Measurements from ENCODE around the gene KCNIP2.
A peak's percentile ranks its signal among the peaks of the same experiment; 100 is the strongest.

The KCNIP2 gene

DNA sequence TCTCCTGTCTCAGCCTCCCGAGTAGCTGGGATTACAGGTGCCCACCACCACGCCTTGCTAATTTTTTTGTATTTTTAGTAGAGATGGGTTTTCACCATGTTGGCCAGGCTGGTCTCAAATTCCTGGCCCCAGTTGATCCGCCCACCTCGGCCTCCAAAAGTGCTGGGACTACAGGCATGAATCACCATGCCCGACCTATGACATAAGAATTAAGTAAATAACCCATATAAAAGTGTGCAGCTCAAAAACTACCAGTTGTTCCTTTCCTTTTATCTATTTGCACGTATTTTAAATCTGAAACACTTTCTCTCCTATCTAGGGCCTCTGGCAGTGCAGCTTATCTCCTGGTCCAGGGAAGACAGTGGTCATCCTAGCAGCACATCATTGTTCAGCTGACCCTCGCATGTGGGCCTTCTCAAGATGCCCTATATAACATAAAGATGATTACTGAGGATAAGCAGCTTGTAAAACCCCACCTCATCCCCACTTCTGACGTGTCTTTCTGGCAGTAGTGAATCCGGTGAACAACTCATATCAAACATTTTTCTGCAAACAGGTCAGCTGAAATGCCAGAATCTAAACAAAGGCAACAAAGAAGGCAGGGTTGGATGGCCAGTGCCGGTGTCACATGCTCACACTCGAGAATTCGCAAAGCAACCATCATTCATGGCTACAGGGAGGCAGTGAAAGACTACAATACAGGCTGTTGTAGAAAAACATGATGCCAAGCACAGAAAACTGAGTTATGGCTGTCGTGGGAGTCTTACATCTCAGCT lies 36.0 kb upstream of the KCNIP2 start:
- TF ChIP-seq, protein P1, sequence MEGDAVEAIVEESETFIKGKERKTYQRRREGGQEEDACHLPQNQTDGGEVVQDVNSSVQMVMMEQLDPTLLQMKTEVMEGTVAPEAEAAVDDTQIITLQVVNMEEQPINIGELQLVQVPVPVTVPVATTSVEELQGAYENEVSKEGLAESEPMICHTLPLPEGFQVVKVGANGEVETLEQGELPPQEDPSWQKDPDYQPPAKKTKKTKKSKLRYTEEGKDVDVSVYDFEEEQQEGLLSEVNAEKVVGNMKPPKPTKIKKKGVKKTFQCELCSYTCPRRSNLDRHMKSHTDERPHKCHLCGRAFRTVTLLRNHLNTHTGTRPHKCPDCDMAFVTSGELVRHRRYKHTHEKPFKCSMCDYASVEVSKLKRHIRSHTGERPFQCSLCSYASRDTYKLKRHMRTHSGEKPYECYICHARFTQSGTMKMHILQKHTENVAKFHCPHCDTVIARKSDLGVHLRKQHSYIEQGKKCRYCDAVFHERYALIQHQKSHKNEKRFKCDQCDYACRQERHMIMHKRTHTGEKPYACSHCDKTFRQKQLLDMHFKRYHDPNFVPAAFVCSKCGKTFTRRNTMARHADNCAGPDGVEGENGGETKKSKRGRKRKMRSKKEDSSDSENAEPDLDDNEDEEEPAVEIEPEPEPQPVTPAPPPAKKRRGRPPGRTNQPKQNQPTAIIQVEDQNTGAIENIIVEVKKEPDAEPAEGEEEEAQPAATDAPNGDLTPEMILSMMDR (IDR thresholded peaks at IDR 0.05; ENCODE audit: poor library complexity, severe bottlenecking): no peak
- Histone ChIP-seq H3K4me3 (ENCODE audit: severe bottlenecking) (no peak overlapping the region), H3K36me3 (ENCODE audit: low read depth) (no peaks in the 10 kb centered on the region), H3K4me1 (ENCODE audit: insufficient read depth, poor library complexity, severe bottlenecking) (peaks cover 21% of the 10 kb centered on the region), H3K27me3 (ENCODE audit: insufficient read depth, poor library complexity, severe bottlenecking) (no peaks in the 10 kb centered on the region), H3K27ac (ENCODE audit: poor library complexity, severe bottlenecking) (peak overlapping the region; percentile 71), H3K9me3 (ENCODE audit: severe bottlenecking) (no peaks in the 10 kb centered on the region)
- ATAC-seq (ENCODE audit: low read depth): peak; percentile 86
- DNase-seq (ENCODE audit: low spot score): no peak

DNA sequence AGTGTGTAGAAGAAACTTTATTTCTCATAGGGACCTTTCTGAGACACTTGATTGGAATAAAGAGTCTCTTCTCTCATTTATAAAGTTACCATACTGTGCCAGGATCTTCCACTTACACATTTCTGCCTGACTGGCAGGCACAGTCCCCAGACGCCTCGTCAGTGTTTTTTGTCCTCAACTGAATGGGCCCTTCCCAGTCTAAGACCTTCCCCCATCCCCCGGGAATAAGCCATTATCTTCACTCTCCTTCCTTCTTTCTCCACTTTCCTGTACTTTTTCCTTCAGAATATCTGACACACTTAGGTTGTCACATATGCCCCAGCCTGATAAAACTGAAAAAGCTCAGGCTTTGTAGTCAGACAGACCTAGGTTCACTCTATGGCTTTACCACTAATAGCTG lies 35.3 kb upstream of the KCNIP2 start:
- H3K4me3 ChIP-seq (ENCODE audit: severe bottlenecking): no peak overlapping the region
- DNase-seq (ENCODE audit: low spot score) (no peak), ATAC-seq (ENCODE audit: low read depth) (no peak)
- H3K9me3 ChIP-seq (ENCODE audit: severe bottlenecking): no peaks in the 10 kb centered on the region
- TF ChIP-seq, protein P1 (IDR thresholded peaks at IDR 0.05; ENCODE audit: poor library complexity, severe bottlenecking): no peak
- no peaks in the 10 kb centered on the region for H3K36me3 ChIP-seq (ENCODE audit: low read depth)
- H3K27ac ChIP-seq (ENCODE audit: poor library complexity, severe bottlenecking): peak overlapping the region; percentile 71
- H3K27me3 ChIP-seq (ENCODE audit: insufficient read depth, poor library complexity, severe bottlenecking): no peaks in the 10 kb centered on the region
- H3K4me1 ChIP-seq (ENCODE audit: insufficient read depth, poor library complexity, severe bottlenecking): peaks cover 21% of the 10 kb centered on the region

DNA sequence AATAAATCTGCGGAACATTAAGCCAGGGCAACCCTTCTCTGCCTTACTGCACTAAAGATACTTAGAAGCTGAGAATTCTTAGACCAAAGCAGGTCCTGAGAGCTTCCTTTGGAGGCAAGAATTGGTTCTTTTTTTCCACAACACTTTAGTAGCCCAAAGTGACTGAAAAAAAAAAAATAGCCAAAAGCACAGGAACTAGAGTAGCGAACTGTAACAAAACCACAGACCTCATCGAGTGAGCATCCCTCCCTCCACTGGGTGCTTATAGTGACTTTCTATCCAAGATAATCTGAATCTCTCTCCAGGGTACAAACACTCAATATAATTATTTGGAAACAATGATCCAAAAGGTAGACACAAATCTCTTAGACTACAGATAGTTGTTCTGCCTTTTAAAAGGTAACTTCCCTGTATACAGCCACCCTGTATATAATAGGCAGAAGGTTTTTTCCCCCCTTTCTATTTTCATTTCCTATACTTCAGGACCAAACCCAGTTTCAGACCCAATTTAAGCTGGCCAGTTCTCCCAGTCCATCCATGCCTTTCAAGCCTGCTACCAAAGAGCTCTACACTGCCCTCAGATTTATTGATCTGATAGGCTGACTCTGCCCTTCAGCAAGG lies 31.6 kb upstream of the KCNIP2 start:
- peaks cover 13% of the 10 kb centered on the region for H3K4me1 ChIP-seq (ENCODE audit: insufficient read depth, poor library complexity, severe bottlenecking)
- no peaks in the 10 kb centered on the region for H3K36me3 ChIP-seq (ENCODE audit: low read depth)
- no peak overlapping the region for H3K4me3 ChIP-seq (ENCODE audit: severe bottlenecking)
- TF ChIP-seq, protein P1 (IDR thresholded peaks at IDR 0.05; ENCODE audit: poor library complexity, severe bottlenecking): no peak
- H3K27me3 ChIP-seq (ENCODE audit: insufficient read depth, poor library complexity, severe bottlenecking): no peaks in the 10 kb centered on the region
- H3K9me3 ChIP-seq (ENCODE audit: severe bottlenecking): no peaks in the 10 kb centered on the region
- H3K27ac ChIP-seq (ENCODE audit: poor library complexity, severe bottlenecking): no peak overlapping the region
- ATAC-seq (ENCODE audit: low read depth) (no peak), DNase-seq (ENCODE audit: low spot score) (no peak)

DNA sequence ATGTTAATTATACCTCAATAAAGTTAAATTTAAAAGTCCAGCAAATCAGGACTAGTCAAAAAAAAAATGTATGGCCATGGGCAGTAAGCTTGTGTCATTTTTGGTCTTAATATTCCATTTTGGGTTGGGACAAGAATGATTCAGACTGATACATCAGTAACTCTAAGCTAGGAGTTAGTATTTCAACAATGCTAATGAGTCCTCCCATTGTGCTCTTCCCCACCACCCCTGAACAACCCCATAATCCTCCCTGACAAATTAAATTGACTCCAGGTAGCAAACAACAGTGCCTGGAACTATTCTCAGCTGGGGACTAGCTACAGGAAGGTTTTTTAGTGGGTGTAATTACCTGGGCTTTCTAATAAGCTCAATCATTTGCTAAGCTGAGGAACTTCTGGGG lies 30.7 kb upstream of the KCNIP2 start:
- H3K27ac ChIP-seq (ENCODE audit: poor library complexity, severe bottlenecking): no peak overlapping the region
- H3K36me3 ChIP-seq (ENCODE audit: low read depth): no peaks in the 10 kb centered on the region
- DNase-seq (ENCODE audit: low spot score) (no peak), ATAC-seq (ENCODE audit: low read depth) (no peak)
- TF ChIP-seq, protein P1 (IDR thresholded peaks at IDR 0.05; ENCODE audit: poor library complexity, severe bottlenecking): no peak
- peaks cover 4% of the 10 kb centered on the region for H3K4me1 ChIP-seq (ENCODE audit: insufficient read depth, poor library complexity, severe bottlenecking)
- no peak overlapping the region for H3K4me3 ChIP-seq (ENCODE audit: severe bottlenecking)
- no peaks in the 10 kb centered on the region for H3K27me3 ChIP-seq (ENCODE audit: insufficient read depth, poor library complexity, severe bottlenecking)
- no peaks in the 10 kb centered on the region for H3K9me3 ChIP-seq (ENCODE audit: severe bottlenecking)

DNA sequence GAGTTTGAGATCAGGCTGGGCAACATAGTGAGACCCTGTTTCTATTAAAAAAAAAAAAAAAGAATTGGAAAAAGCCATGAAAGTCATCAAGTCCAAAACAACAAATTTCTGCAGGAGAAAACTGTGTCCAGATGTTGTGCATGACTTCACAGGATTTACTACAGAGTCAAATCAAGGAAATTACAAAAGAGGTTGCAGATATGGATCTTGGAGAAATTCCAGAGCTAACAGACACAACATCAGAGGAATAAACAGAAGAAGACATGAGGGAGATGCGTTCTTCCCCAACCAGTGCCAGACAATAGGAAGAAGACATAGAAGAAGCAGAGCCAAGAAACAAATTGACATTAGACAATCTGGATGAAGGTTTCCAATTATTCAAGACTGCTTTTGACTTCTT lies 24.3 kb upstream of the KCNIP2 start:
- Histone ChIP-seq H3K27ac (ENCODE audit: poor library complexity, severe bottlenecking) (no peak overlapping the region), H3K4me3 (ENCODE audit: severe bottlenecking) (no peak overlapping the region), H3K4me1 (ENCODE audit: insufficient read depth, poor library complexity, severe bottlenecking) (no peaks in the 10 kb centered on the region), H3K9me3 (ENCODE audit: severe bottlenecking) (no peaks in the 10 kb centered on the region), H3K27me3 (ENCODE audit: insufficient read depth, poor library complexity, severe bottlenecking) (no peaks in the 10 kb centered on the region), H3K36me3 (ENCODE audit: low read depth) (no peaks in the 10 kb centered on the region)
- ATAC-seq (ENCODE audit: low read depth) (no peak), DNase-seq (ENCODE audit: low spot score) (no peak)
- TF ChIP-seq, protein P1 (IDR thresholded peaks at IDR 0.05; ENCODE audit: poor library complexity, severe bottlenecking): no peak

All from RWPE2 (cell line).